Hematopoietic multipotent progenitor cell treated with erythropoietin and hydrocortisone succinate and interleukin-3 and kit ligand, for 6 days (in vitro differentiated cells): ENCODE data around the gene ALDH5A1.

ENCODE experiments used
- DNase-seq: peaks from one replicate; pipeline ENCODE4 v3.0.0-alpha.2; 2015

ALDH5A1 gene

GRCh38 chr6:24494821-24495795 is at the start of gene ALDH5A1:
Gene ALDH5A1, plus strand, starts transcription at chr6:24494969. Its CDS starts 28 bp downstream, at chr6:24494997.
- DNase-seq: peak; percentile 84

GRCh38 chr6:24445704-24446103 is 49.1 kb upstream of the ALDH5A1 start:
- DNase-seq: no peak

GRCh38 chr6:24446670-24447069 is 48.1 kb upstream of the ALDH5A1 start:
- no peak for DNase-seq

- no peak for DNase-seq
Measured at GRCh38 chr6:24448396-24448795, 46.4 kb upstream of the ALDH5A1 start.

GRCh38 chr6:24448828-24449525 is 45.8 kb upstream of the ALDH5A1 start:
- no peak for DNase-seq

GRCh38 chr6:24451581-24452388 is 43.0 kb upstream of the ALDH5A1 start:
- DNase-seq: peak; percentile 83

- DNase-seq: no peak
Measured at GRCh38 chr6:24453921-24454320, 40.8 kb upstream of the ALDH5A1 start.

GRCh38 chr6:24454452-24454851 is 40.3 kb upstream of the ALDH5A1 start:
- DNase-seq: peak; percentile 72

GRCh38 chr6:24455061-24455460 is 39.7 kb upstream of the ALDH5A1 start:
- DNase-seq: no peak

- no peak for DNase-seq
Measured at GRCh38 chr6:24458134-24458533, 36.6 kb upstream of the ALDH5A1 start.

GRCh38 chr6:24458941-24459340 is 35.8 kb upstream of the ALDH5A1 start:
- no peak for DNase-seq

- DNase-seq: no peak
Measured at GRCh38 chr6:24460966-24461365, 33.8 kb upstream of the ALDH5A1 start.

- no peak for DNase-seq
Measured at GRCh38 chr6:24464253-24465038, 30.3 kb upstream of the ALDH5A1 start.

GRCh38 chr6:24469811-24470210 is 25.0 kb upstream of the ALDH5A1 start:
- no peak for DNase-seq

- DNase-seq: no peak
Measured at GRCh38 chr6:24472181-24472580, 22.6 kb upstream of the ALDH5A1 start.

GRCh38 chr6:24476631-24477030 is 18.1 kb upstream of the ALDH5A1 start:
- DNase-seq: no peak

- no peak for DNase-seq
Measured at GRCh38 chr6:24477070-24477469, 17.7 kb upstream of the ALDH5A1 start.

GRCh38 chr6:24478903-24479302 is 15.9 kb upstream of the ALDH5A1 start:
- DNase-seq: no peak

- no peak for DNase-seq
Measured at GRCh38 chr6:24480705-24481104, 14.1 kb upstream of the ALDH5A1 start.

- DNase-seq: no peak
Measured at GRCh38 chr6:24481449-24481848, 13.3 kb upstream of the ALDH5A1 start.

- DNase-seq: no peak
Measured at GRCh38 chr6:24484657-24485323, 10.0 kb upstream of the ALDH5A1 start.

- no peak for DNase-seq
Measured at GRCh38 chr6:24486065-24486464, 8.7 kb upstream of the ALDH5A1 start.
